Astrocyte (in vitro differentiated cells and primary cell): ENCODE measurements around the gene RPS6KA2.

ENCODE experiments used
- EZH2 ChIP-seq: IDR thresholded peaks from 2 replicates; pipeline ENCODE4 v1.6.1; 2012; ENCODE audit warnings: mild to moderate bottlenecking, low read length, inconsistent platforms; ENCODE audit not compliant: insufficient read depth
- TF ChIP-seq, protein P1 (sequence below): IDR thresholded peaks from 2 replicates; pipeline ENCODE4 v1.5.1; 2011; ENCODE audit warnings: low read depth, mild to moderate bottlenecking, inconsistent platforms, low read length, moderate library complexity; ENCODE audit not compliant: insufficient read depth

DNA sequence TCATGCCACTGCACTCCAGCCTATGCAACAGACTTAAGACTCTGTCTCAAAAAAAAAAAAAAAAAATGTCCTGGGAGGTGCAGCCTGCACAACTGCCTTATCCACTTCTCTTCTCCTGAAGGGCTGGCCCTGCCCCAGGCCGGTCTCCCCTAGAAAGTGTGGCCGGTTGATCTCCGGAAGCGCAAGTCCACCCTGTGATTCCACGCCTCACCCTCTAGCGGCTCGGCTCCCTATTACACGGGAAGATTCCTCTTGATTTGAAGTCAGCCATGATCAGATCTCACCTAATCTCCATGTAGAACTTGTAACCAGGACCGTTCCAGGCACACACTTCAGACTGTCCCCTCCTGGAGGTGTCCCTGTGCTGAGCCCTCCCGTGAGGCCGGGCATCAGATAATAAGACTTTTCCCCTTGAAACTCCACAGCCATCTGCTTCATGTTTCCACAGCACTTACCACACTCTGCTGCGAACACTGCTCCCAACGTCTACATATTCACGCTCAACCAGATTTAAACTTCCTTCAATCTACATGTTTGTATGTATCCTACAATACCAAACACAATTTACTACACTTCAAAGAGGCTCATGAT, 49.3 kb upstream of the RPS6KA2 start:
- TF ChIP-seq, protein P1, sequence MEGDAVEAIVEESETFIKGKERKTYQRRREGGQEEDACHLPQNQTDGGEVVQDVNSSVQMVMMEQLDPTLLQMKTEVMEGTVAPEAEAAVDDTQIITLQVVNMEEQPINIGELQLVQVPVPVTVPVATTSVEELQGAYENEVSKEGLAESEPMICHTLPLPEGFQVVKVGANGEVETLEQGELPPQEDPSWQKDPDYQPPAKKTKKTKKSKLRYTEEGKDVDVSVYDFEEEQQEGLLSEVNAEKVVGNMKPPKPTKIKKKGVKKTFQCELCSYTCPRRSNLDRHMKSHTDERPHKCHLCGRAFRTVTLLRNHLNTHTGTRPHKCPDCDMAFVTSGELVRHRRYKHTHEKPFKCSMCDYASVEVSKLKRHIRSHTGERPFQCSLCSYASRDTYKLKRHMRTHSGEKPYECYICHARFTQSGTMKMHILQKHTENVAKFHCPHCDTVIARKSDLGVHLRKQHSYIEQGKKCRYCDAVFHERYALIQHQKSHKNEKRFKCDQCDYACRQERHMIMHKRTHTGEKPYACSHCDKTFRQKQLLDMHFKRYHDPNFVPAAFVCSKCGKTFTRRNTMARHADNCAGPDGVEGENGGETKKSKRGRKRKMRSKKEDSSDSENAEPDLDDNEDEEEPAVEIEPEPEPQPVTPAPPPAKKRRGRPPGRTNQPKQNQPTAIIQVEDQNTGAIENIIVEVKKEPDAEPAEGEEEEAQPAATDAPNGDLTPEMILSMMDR = no peak
- TF ChIP-seq EZH2 = no peak
